HepG2 (cell line): Measurements from ENCODE around the gene PDIA5. TPM values are rescaled to one million over a fixed set of nuclear protein-coding genes. Genes with fewer than 3 reads are reported as not detected.

Experiments
- ATAC-seq: fragments of 200-7000 bp; cut with Tn5 transposase; 3 replicates; pipeline ENCODE4 v1.9.1; 2020; ENCODE audit warnings: mild to moderate bottlenecking, moderate library complexity
- BruUV-seq: library from RNA; stranded (reverse); fragments of 400-500 nt; replicated peaks from 2 replicates; lab custom pipeline; 2021; lab: Mats Ljungman, UMichigan
- CTCF ChIA-PET: fragments of 300-600 bp; formaldehyde crosslinking; extraction: SDS; loops from one replicate; lab custom pipeline; 2021; ENCODE audit warnings: low total read pairs, inconsistent platforms, low intra/inter-chr PET ratio; lab: Yijun Ruan, JAX
- POLR2A ChIA-PET: fragments of 350-600 bp; sonication (Branson Sonifier 250); formaldehyde crosslinking; loops from one replicate; lab custom pipeline; 2020; ENCODE audit warnings: antibody characterized with exemption, inconsistent platforms; lab: Yijun Ruan, JAX
- DNase-seq: peaks from one replicate; pipeline ENCODE4 v3.0.0-alpha.2; 2015; ENCODE audit warnings: low spot score
- FAIRE-seq: peaks from 3 replicates; lab custom pipeline; 2011; peaks lifted over from hg19 to GRCh38; lab: Jason Lieb, UNC
- H2AFZ ChIP-seq: one replicate; pipeline ENCODE4 v1.6.1; 2011; ENCODE audit warnings: low read length, inconsistent platforms
- H3K27ac ChIP-seq: fragments of 300-600 bp; 3 replicates; pipeline ENCODE4 v1.8.0; 2011; ENCODE audit warnings: mixed run types, mild to moderate bottlenecking, mixed read lengths, low read length, inconsistent platforms; ENCODE audit not compliant: insufficient read depth; ENCODE audit errors: extremely low read length
- H3K27me3 ChIP-seq, 2 experiments: fragments of 200-600 bp in 1 of 2; 2 replicates in 1 of 2; 3 replicates in 1 of 2; pipeline versions ENCODE4 v1.6.0 to v1.8.0; 2011; ENCODE audit warnings: low read length in 2 of 2, mild to moderate bottlenecking in 2 of 2, moderate library complexity in 2 of 2, inconsistent platforms in 1 of 2; ENCODE audit not compliant: insufficient read depth in 2 of 2, control insufficient read depth in 1 of 2
- H3K36me3 ChIP-seq, 2 experiments: fragments of 200-600 bp in 1 of 2; replicated peaks in 1 of 2; 2 replicates in 1 of 2; 3 replicates in 1 of 2; pipeline versions ENCODE4 v1.5.1 to v1.8.0; 2011; ENCODE audit warnings: low read length in 2 of 2, inconsistent platforms in 1 of 2; ENCODE audit not compliant: insufficient read depth in 2 of 2, control insufficient read depth in 1 of 2
- H3K4me1 ChIP-seq: 2 replicates; pipeline ENCODE4 v1.5.1; 2012; ENCODE audit warnings: low read length, inconsistent platforms; ENCODE audit not compliant: insufficient read depth
- H3K4me2 ChIP-seq: 2 replicates; pipeline ENCODE4 v1.6.0; 2011; ENCODE audit warnings: low read depth, low read length, inconsistent platforms
- H3K4me3 ChIP-seq, 3 experiments: fragments of 200-600 bp in 1 of 3; sonication (generic), shearing (Covaris generic) in 1 of 3; replicated peaks in 1 of 3; 2 replicates each; pipeline ENCODE4 v1.5.1; 2011 to 2016; ENCODE audit warnings: low read length in 3 of 3, inconsistent platforms in 2 of 3, low read depth in 2 of 3, mild to moderate bottlenecking in 2 of 3, control low read depth in 1 of 3, mixed read lengths in 1 of 3; ENCODE audit not compliant: insufficient read depth in 1 of 3
- H3K79me2 ChIP-seq: one replicate; pipeline ENCODE4 v1.6.1; 2011; ENCODE audit warnings: low read length, inconsistent platforms; ENCODE audit not compliant: insufficient read depth
- H3K9ac ChIP-seq: 2 replicates; pipeline ENCODE4 v1.6.0; 2011; ENCODE audit warnings: mild to moderate bottlenecking, low read depth, low read length, inconsistent platforms; ENCODE audit not compliant: insufficient read depth
- H3K9me3 ChIP-seq: 2 replicates; pipeline ENCODE4 v1.5.1; 2012; ENCODE audit warnings: mild to moderate bottlenecking, low read length
- H4K20me1 ChIP-seq: 2 replicates; pipeline ENCODE4 v1.6.0; 2011; ENCODE audit warnings: inconsistent platforms, mild to moderate bottlenecking, low read length, moderate library complexity; ENCODE audit not compliant: insufficient read depth
- IKZF4 ChIP-seq: sonication (generic); formaldehyde crosslinking; IDR thresholded peaks from 2 replicates; pipeline ENCODE4 v1.5.1; 2020; ENCODE audit warnings: borderline replicate concordance, mild to moderate bottlenecking, low read depth, missing genetic modification reagents; ENCODE audit errors: not compliant biosample characterization
- KDM6A ChIP-seq: IDR thresholded peaks from 2 replicates; pipeline ENCODE4 v1.6.1; 2016; ENCODE audit warnings: low read depth
- POLR2A ChIP-seq, 2 experiments: IDR thresholded peaks; 2 replicates each; pipeline ENCODE4 v1.6.1; 2011; ENCODE audit warnings: low read depth in 2 of 2, low read length in 2 of 2, mild to moderate bottlenecking in 1 of 2, moderate library complexity in 1 of 2; ENCODE audit not compliant: insufficient read depth in 1 of 2
- RBM22 ChIP-seq: fragments of 200-400 bp; formaldehyde crosslinking; optimal IDR thresholded peaks from 2 replicates; pipeline ENCODE3; 2017; ENCODE audit warnings: mild to moderate bottlenecking, low read length, moderate library complexity
- RFX1 ChIP-seq: fragments of 450-650 bp; IDR thresholded peaks from 2 replicates; pipeline ENCODE4 v1.6.1; 2017
- RFX5 ChIP-seq: IDR thresholded peaks from 2 replicates; pipeline ENCODE4 v1.6.1; 2011; ENCODE audit warnings: low read depth, low read length, improper control_type of control experiment
- TARDBP ChIP-seq: sonication (generic); formaldehyde crosslinking; IDR thresholded peaks from 2 replicates; pipeline ENCODE4 v1.8.0; 2022; ENCODE audit warnings: mild to moderate bottlenecking, missing genetic modification reagents
- ZNF546 ChIP-seq: sonication (generic); formaldehyde crosslinking; conservative IDR thresholded peaks from 2 replicates; pipeline ENCODE4 v1.8.1; 2023; ENCODE audit warnings: mild to moderate bottlenecking, missing genetic modification reagents
- ZNF749 ChIP-seq: sonication (generic); formaldehyde crosslinking; IDR thresholded peaks from 2 replicates; pipeline ENCODE4 v1.8.0; 2022; ENCODE audit warnings: mild to moderate bottlenecking, missing genetic modification reagents, moderate library complexity, borderline replicate concordance
- ZNF781 ChIP-seq: sonication (generic); formaldehyde crosslinking; IDR thresholded peaks from 2 replicates; pipeline ENCODE4 v1.5.1; 2020; ENCODE audit warnings: borderline replicate concordance, mild to moderate bottlenecking, missing genetic modification reagents; ENCODE audit errors: not compliant biosample characterization
- WGBS: methylation state at CpG from one replicate; pipeline ENCODE4 v1.1.6; 2017; ENCODE audit warnings: low lambda C conversion rate; 5-methylcytosine and 5-hydroxymethylcytosine counted together
- in situ Hi-C: cut with HindIII; loops from 2 replicates; pipeline ENCODE4 v1.10.0; 2017; ENCODE audit warnings: low pct_unique_long_range_greater_than_20kb; ENCODE audit not compliant: extremely low pct_ligation_motif_present
- intact Hi-C: fragments of 100-400 bp; cut with micrococcal nuclease; formaldehyde crosslinking; loops from one replicate; pipeline ENCODE4 v1.10.0; 2022; ENCODE audit not compliant: unreplicated experiment
- polyA plus RNA-seq, 8 experiments: library from polyadenylated mRNA; depleted of rRNA in 3 of 8; stranded (reverse) in 7 of 8; unstranded in 1 of 8; fragments of >200 nt; fragmentation: Illumina TruSeq in 4 of 8; extraction: Trizol in 4 of 8; gene quantifications; 2 replicates each; pipeline versions ENCODE4 v1.2.1 to v1.2.3, GENCODE V29; 2011 to 2016; ENCODE audit warnings: low read depth in 4 of 8, missing spikeins in 1 of 8, mixed read lengths in 1 of 8; ENCODE audit not compliant: insufficient read depth in 1 of 8
- total RNA-seq, 5 experiments: library from RNA; depleted of rRNA; stranded (reverse); fragments of >200 nt; fragmentation: Illumina TruSeq; extraction: Trizol; gene quantifications; 2 replicates each; pipeline ENCODE4 v1.2.3, GENCODE V29; 2016; ENCODE audit warnings: low read depth in 1 of 5

The PDIA5 gene
- total and polyA plus RNA-seq, 2 of the 13 experiments (the other 11 are each of a cell fraction or from before 2014, with no cell fraction given), result 51.3 to 74.3 TPM

- Histone ChIP-seq H3K9ac (no peak overlapping the region), H3K4me3 (no peak overlapping the region), H3K27ac (no peak overlapping the region), H3K27me3 (no peaks in the 10 kb centered on the region; a peak in 1 of 5 replicates), H3K36me3 (peaks cover 1 to 11% of the 10 kb centered on the region in 2 experiments; a peak in 3 of 5 replicates), H3K79me2 (peaks cover 95% of the 10 kb centered on the region), H2AFZ (no peak overlapping the region), H3K4me2 (no peak overlapping the region), H3K4me1 (peaks cover 51% of the 10 kb centered on the region), H4K20me1 (peaks cover 70% of the 10 kb centered on the region), H3K9me3 (no peaks in the 10 kb centered on the region)
- no TSS peak for BruUV-seq
- ChIA-PET POLR2A (interaction anchor here (1.4 kb wide), 1 partner anchor 130 kb away, joined by 3 read pairs; the partner anchor contains the start of gene SEC22A), CTCF (no interaction called here)
- ATAC-seq, result no peak
- no peak for TF ChIP-seq RFX1
- no peak for TF ChIP-seq ZNF781
- no peak for TF ChIP-seq RFX5
- TF ChIP-seq ZNF749, result no peak
- no peak for TF ChIP-seq TARDBP
- no peak for TF ChIP-seq IKZF4 (CRISPR knock-in tag)
- TF ChIP-seq KDM6A (CRISPR knock-in tag), result no peak
- intact Hi-C loops, result no loop called here
- in situ Hi-C loops, result no loop called here
- no peak for FAIRE-seq
- WGBS, result 95% methylated on average over 7 of the region's 7 CpGs
- no peak for DNase-seq
Observed at GRCh38 chr3:123071581-123071980, 4.8 kb downstream of the PDIA5 start.

GRCh38 chr3:123072152-123072551 lies 5.3 kb downstream of the PDIA5 start:
- CTCF ChIA-PET, result no interaction called here
- H2AFZ ChIP-seq, result no peak overlapping the region
- in situ Hi-C loops, result no loop called here
- H3K79me2 ChIP-seq, result peaks cover 99% of the 10 kb centered on the region
- H4K20me1 ChIP-seq, result peaks cover 73% of the 10 kb centered on the region
- POLR2A ChIA-PET, result no interaction called here
- intact Hi-C loops, result no loop called here
- no peak overlapping the region for H3K9ac ChIP-seq
- FAIRE-seq (no peak), ATAC-seq (no peak), DNase-seq (no peak)
- H3K9me3 ChIP-seq, result no peaks in the 10 kb centered on the region
- no peak overlapping the region for H3K27ac ChIP-seq
- 94% methylated on average over 4 of the region's 5 CpGs for WGBS
- no TSS peak for BruUV-seq
- H3K4me1 ChIP-seq, result peaks cover 49% of the 10 kb centered on the region
- no peak overlapping the region for H3K4me3 ChIP-seq
- H3K36me3 ChIP-seq, result peaks cover 1 to 11% of the 10 kb centered on the region in 2 experiments; a peak in 4 of 5 replicates
- no peak overlapping the region for H3K4me2 ChIP-seq
- no peaks in the 10 kb centered on the region; a peak in 1 of 5 replicates for H3K27me3 ChIP-seq
- TF ChIP-seq ZNF749 (no peak), ZNF546 (CRISPR knock-in tag) (no peak), POLR2A (IDR thresholded peaks at IDR 0.05; ENCODE audit: insufficient read depth in 1 of 2, low read depth in 2 of 2, low read length in 2 of 2) (no peak), RBM22 (peak; percentile 38)
